ENCODE results near the gene DOCK8. TPM values are rescaled to one million over a fixed set of nuclear protein-coding genes. Genes with fewer than 3 reads are reported as not detected.
A peak's percentile ranks its signal among the peaks of the same experiment; 100 is the strongest.

Gene DOCK8
- total RNA-seq, 1 experiment from 2014 or later: 1.4 TPM

DNA sequence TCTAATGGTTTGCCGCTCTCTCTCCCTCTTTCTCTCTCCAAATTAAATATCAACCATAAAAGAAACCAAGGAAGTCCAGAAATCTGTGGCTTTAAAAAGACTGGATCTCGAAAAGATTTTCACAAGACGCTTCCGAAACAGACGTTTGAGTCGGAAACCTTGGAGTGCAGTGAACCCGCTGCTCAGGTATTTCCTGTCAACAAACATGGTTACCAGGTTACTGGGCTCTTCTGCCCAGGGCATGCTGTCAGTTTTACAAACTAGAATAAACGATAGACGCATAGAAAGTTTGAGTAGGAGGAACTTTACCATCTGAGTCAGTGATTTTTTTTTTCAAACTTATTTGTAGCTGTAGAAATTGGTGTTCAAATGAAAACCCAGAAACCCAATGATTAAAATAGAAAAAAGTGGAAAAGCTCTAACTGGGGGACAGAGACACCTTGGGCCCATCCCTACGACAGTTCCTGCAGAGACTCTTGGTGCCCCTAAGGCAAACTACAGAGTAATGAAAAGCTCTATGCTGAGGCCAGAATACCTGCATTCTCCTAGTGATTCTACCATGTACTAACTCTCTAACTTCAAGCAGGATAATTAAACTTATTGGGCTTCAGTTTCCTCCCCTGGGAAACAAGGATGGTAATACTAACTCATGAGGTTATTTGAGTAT, 90.0 kb downstream of the DOCK8 start:
- Histone ChIP-seq H3K9me3 (ENCODE audit: control insufficient read depth, low read depth, low read length) (no peaks in the 10 kb centered on the region), H3K27ac (ENCODE audit: insufficient read length, low read depth, low read length) (no peak overlapping the region), H2AFZ (ENCODE audit: low read length) (no peak overlapping the region), H2BK120ac (ENCODE audit: low read depth, low read length, poor library complexity, severe bottlenecking) (peak overlapping the region; percentile 5), H2AK5ac (ENCODE audit: insufficient read length, low read length) (no peak overlapping the region), H3K23ac (ENCODE audit: insufficient read length, low read depth, low read length) (no peak overlapping the region), H3K9ac (ENCODE audit: extremely low read depth, insufficient read length, low read length) (no peak overlapping the region), H3K4ac (ENCODE audit: low read depth, low read length) (no peak overlapping the region), H3K14ac (ENCODE audit: insufficient read depth, low read length) (no peak overlapping the region), H2BK5ac (ENCODE audit: insufficient read length, low read length) (no peak overlapping the region), H2BK12ac (ENCODE audit: insufficient read length, low read depth, low read length) (no peak overlapping the region), H4K91ac (ENCODE audit: insufficient read length, low read depth, low read length) (no peak overlapping the region), H3T11ph (ENCODE audit: low read length) (no peak overlapping the region), H3K27me3 (ENCODE audit: insufficient read depth, low read length) (no peaks in the 10 kb centered on the region), H3K23me2 (ENCODE audit: insufficient read length, low read depth, low read length, poor library complexity, severe bottlenecking) (no peaks in the 10 kb centered on the region), H4K8ac (replicated peaks; ENCODE audit: insufficient read length, low read depth, low read length) (no peak overlapping the region), H3K4me2 (ENCODE audit: insufficient read depth, insufficient read length, low read length) (no peak overlapping the region), H4K20me1 (ENCODE audit: control insufficient read depth, insufficient read depth, insufficient read length) (no peaks in the 10 kb centered on the region), H4K5ac (ENCODE audit: insufficient read length, low read depth, low read length) (no peak overlapping the region), H3K79me1 (ENCODE audit: insufficient read depth, low read depth, low read length, poor library complexity, severe bottlenecking) (no peaks in the 10 kb centered on the region), H2BK20ac (ENCODE audit: low read depth, low read length, poor library complexity, severe bottlenecking) (no peak overlapping the region), H3K56ac (ENCODE audit: insufficient read length, low read depth, low read length) (no peak overlapping the region), H3K4me1 (ENCODE audit: insufficient read depth, low read length) (no peaks in the 10 kb centered on the region), H2BK15ac (ENCODE audit: low read depth, low read length) (no peak overlapping the region), H3K18ac (ENCODE audit: insufficient read length, low read depth, low read length) (no peak overlapping the region), H3K79me2 (ENCODE audit: insufficient read depth, low read length) (no peaks in the 10 kb centered on the region)
- 100% methylated on average over 1 of the region's 10 CpGs for WGBS (ENCODE audit: extremely low coverage, insufficient read length, low lambda C conversion rate)
- TF ChIP-seq, protein P1, sequence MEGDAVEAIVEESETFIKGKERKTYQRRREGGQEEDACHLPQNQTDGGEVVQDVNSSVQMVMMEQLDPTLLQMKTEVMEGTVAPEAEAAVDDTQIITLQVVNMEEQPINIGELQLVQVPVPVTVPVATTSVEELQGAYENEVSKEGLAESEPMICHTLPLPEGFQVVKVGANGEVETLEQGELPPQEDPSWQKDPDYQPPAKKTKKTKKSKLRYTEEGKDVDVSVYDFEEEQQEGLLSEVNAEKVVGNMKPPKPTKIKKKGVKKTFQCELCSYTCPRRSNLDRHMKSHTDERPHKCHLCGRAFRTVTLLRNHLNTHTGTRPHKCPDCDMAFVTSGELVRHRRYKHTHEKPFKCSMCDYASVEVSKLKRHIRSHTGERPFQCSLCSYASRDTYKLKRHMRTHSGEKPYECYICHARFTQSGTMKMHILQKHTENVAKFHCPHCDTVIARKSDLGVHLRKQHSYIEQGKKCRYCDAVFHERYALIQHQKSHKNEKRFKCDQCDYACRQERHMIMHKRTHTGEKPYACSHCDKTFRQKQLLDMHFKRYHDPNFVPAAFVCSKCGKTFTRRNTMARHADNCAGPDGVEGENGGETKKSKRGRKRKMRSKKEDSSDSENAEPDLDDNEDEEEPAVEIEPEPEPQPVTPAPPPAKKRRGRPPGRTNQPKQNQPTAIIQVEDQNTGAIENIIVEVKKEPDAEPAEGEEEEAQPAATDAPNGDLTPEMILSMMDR (conservative IDR thresholded peaks at IDR 0.05): no peak
- peaks cover 0 to 3% of the 10 kb centered on the region in 2 experiments; a peak in 2 of 5 replicates for H3K9me3 Mint-ChIP-seq
- H3K36me3 Mint-ChIP-seq (ENCODE audit: insufficient read depth in 1 of 3, low read depth in 3 of 3): no peaks in the 10 kb centered on the region; a peak in 1 of 7 replicates
- H3K4me3 Mint-ChIP-seq: no peak overlapping the region
- peak overlapping the region in 1 of 3 experiments; percentile 57; a peak in 1 of 7 replicates for H3K27ac Mint-ChIP-seq
- peaks cover 3 to 9% of the 10 kb centered on the region in 2 experiments for H3K4me1 Mint-ChIP-seq
- DNase-seq: peak; percentile 45
- H3K27me3 Mint-ChIP-seq (ENCODE audit: low read depth): no peaks in the 10 kb centered on the region
